Inflammatory macrophage treated with lipopolysaccharide for 1 hour (primary cell): ENCODE measurements around the gene DNER.

ENCODE experiments used
- DNase-seq, 2 donors: peaks; one replicate each; pipeline ENCODE4 v3.0.0-alpha.2; 2020 to 2022

The DNER gene

GRCh38 chr2:229665158-229665557 lies 49.2 kb downstream of the DNER start:
- no peak for DNase-seq

GRCh38 chr2:229661478-229661877 lies 52.9 kb downstream of the DNER start:
- DNase-seq = no peak

DNA sequence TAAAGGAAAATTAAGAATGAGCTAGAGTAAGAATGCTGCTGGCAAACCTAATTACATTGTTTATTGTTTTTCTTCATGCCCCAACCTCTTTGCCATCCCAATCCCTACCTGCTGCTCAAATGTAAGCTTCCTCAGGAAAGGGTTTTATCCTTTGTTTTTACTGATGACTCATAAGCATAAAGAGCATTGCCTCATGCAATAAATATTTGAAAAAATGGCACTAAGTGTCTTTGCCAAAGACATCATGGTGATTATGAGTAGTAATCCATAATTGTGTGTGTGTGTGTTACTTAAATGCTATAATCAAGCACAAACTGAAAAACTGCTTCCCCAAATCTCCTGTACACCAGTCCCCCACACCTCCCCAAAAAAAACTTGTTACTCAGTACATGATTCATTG lies 53.4 kb downstream of the DNER start:
- no peak for DNase-seq

GRCh38 chr2:229660391-229660790 lies 54.0 kb downstream of the DNER start:
- DNase-seq = no peak

DNA sequence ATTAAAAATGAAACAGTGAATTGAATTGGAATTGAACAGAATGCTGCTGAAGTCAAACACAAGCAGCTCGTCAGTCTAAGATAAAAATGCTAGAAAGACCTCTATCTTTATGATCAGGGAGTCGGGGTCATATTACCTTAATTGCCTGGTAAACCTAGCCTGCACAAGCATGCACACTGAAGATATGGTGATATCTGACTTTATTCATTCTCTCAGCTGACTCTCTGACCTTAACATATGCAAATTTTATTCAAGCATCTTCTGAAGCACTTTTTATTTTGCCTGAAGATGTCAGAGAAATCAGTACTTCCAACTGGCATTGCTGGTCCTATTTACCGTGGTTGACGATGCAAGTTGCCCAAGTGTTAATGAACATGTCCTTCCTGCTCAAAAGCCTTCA lies 56.4 kb downstream of the DNER start:
- no peak for DNase-seq

DNA sequence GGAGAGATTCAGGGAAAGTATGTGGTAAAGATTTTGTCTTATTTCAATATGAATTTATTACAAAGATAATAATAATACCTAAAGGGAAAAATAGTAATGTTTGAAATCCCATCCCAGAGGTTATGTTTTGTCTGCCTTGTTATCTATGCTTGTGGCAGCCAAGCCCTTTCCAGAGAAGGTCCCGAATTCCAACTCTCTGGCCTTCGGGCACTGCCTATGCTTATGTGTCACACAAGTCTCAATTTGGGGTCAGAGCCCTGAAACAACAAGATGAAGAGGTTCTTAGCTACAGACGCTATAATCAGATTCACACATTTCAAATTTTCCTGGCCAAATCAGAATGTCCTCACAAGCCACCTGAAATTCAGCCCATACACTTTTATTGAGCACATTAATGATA lies 59.9 kb downstream of the DNER start:
- DNase-seq = no peak

DNA sequence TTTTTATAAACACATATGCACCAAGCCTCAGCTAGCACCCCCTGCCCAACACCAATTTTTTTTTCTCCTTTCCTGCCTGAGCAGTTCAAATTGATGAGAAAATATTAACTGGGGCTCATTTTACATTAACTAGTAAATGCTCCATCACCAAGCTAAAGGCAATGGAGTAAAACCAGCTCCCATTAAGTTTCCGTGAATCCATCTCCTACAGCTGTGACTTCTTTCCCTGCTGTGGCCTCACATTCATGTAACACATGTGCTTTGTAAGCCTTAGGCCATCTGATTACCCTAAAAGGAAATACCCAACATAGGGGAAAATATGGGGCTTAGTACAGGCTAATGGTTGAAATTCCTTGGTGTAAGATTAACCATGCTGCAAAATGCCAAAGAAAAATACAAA lies 60.8 kb downstream of the DNER start:
- DNase-seq = no peak

GRCh38 chr2:229652796-229653195 lies 61.6 kb downstream of the DNER start:
- no peak for DNase-seq

GRCh38 chr2:229650901-229651300 lies 63.5 kb downstream of the DNER start:
- no peak for DNase-seq

GRCh38 chr2:229650059-229650458 lies 64.3 kb downstream of the DNER start:
- no peak for DNase-seq

DNA sequence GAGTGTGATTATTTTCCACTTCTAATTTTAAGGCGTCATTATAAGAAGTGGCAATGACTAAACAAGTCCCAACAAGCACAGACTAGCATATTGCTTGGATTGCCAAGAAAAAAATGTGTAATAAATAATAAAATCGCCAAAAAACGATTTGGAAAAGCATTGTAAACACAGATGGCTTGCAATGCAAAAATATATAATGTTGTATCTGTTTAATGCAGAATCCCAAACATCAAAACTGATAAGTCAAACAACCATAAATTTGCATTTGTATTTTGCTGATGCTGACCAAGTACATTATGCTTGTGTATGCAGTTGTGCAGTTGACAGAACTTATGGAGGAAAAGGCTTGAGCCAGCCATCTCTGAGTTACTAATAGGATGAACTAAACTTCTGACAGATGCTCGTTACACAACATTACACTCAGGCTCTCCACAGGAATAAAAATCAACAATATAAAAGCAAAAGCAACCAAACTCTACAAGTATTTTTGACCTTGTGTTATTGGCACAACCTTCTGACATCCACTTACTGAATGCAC lies 68.1 kb downstream of the DNER start:
- DNase-seq = no peak

DNA sequence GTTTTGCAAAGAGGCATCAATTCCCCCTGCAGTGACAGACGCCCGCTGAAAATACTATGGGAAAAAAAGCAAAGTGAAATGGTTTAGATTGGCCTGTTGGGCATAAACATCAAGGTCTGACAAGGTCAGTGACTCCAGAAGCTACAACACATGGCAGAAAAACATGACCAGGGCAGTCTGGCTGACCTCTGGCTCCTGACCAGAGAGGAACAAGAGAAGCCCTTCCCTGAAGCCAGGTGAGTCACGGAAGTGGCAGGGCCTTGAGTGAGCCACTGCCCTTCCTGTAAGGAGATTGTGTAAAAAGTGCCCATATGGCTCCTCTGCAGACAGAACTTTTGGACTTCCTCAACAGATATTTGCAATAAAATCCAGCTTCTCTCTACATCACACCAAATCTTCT lies 72.0 kb downstream of the DNER start:
- DNase-seq = no peak

DNA sequence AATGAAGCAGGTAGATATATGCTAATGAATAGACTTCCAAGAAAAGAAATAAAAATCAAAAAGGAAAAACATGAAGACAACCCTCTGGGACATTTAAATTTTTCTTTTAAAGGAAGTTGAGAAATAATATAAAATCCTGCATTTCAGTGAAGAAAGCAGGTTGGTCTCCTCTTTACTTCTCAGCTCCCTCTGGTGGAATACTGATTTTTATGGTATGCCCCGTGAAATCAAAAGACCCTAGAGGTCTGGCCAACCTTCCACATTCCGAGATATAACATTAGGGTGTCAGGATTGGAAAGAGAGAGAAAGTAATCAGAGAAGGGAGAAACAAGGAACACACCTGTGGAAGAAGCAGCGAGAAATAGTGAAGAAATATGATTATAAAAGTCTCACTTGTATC lies 72.7 kb downstream of the DNER start:
- no peak for DNase-seq

DNA sequence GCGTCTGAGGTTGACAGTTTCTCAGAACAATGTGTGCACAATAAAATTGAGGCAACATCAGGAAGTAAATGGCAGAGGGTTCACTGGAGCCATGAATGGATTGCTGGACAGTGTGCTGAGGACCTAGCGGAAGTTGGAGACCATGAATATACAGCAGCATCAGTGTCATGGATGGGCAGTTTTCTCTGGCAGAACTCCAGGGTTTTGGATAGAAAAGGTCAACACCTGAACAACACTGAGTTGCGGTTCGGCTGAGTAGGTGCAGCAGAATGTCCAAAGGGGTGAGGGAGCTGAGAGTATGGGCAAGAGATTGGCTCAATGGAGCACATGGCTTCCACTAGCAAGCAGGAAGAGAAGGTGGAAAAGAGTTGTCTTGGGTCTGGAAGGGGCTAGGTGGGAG lies 73.7 kb downstream of the DNER start:
- DNase-seq = no peak

GRCh38 chr2:229636571-229636970 lies 77.8 kb downstream of the DNER start:
- DNase-seq = no peak

GRCh38 chr2:229635371-229635680 lies 79.0 kb downstream of the DNER start:
- no peak for DNase-seq

DNA sequence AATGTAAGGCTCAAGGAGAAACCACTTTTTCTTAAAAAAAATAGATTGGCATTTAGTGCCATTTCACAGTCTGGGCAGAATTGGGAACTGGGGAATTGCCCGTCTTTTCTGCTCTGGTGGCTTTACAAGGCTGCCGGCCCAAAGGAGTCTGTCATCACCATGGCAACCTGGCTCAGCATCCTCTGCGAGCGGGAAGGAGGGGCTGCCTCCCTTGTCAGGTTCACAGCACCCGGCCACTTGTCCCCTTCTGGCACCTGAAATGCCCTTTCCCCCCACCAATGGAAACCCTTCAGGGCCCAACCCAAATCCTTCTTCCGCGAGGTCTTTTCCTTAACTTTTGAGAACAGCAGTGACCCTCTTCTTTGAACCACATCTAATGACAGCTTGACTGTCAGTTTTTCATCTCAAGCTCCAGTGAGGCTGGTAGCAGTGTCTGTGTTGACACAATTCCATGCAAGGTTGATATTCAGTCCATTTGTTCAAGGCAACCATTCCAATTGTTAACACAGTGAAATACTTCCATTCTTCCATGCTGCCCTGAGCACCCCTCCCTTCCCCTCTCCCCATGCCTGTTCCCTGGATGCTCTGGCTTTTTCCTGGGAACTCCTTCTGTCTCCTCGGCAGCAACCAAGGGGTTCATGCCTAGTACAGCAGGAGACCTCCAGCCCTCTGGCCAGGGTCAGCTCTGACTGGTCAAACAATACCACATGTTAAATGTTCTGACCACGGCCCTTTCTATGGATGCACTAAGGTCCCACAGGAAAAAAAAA lies 79.6 kb downstream of the DNER start:
- no peak for DNase-seq

DNA sequence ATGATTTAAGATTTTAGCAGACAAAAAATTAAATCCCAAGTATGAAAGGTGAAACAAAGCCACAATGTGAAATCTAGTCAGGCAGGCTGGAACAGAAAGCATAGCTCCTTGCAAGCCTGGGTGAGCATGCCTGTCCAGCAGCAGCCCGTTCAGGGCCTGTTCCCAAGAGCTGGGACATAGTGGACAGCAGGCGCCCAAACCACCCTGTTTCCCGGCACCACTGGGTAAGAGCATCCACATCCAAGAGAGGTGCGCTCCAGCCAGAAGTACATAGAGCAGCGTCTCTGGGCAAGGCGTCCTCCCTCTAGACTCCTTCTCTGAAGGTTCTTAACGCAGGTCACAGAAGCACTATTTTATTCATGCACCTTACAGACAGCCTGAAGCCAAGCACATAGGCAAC lies 80.8 kb downstream of the DNER start:
- DNase-seq = no peak

DNA sequence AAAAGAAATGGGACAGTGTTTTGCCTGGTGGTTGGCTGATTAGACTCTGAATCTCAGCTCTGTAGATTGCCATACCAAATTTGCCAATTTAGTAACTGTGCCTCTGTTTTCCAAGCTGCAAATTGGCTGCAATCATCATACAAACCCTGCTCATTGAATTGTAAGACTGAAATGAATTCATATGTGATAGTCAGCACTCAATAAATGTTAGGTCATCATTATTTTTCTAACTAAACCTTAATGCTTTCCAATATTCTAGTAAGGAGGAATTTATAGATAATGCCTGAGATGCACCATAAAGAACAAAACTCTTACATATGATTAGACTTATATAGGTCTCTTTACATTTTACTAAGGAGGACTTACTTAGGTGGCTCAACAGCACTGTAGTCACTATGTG lies 85.3 kb downstream of the DNER start:
- DNase-seq = no peak

DNA sequence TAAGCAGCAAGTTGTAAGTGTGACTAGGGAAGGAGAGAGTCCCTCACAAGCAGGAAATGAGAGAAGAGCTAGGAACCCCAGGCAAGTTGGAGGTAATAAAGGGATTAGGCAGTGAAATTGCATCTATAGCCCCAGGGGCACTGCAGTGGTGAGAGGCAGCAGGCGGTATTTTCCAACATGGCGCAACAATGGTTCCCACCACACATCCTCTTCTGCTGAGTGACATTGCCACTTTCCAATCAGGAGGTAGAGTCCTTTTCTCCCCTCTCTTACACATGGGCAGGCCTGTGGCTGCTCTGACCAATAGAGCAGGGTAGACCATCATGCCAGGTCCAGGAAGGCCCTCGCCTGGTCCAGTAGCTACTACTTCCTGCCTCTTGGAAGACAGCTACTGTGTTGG lies 86.6 kb downstream of the DNER start:
- DNase-seq = peak in 1 of 2 donors; percentile 2

DNA sequence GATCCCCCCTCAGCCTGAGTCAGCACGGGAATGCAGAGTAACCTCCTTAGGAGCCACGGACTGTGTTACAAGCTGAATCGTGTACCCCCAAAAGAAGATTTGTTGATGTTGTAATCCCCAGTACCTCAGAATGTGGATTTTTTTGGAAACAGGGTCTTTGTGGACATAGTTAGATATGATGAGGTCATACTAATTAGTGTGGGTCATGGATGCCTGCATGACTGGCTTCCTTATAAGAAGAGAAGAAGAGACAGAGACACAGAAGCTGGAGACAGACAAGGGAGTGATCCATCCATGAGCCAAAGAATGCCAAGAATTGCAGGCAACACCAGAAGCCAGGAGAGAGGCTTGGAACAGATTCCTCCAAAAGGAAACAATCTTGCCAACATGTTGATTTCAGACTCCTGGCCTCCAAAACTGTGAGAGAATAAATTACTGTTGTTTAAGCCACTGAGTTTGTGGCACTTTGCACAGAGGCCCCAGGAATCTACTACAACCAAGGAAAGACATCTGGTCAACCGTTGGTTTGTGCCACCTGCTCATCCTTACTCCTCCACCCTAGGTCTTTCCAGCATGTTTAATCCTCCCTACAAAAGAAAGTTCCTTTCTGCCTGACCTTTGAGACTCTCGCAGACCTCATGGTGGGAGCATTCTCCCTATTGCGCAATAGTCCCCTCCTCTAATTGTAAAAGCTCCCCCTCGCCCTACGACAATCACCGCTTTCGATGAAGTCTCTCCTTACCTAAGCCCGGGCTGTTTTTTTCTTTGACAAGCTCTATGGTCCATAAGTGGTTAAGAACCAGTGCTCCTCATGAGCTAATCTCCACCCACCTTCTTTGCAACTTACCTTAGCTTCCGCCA lies 91.6 kb downstream of the DNER start:
- no peak for DNase-seq

- DNase-seq = no peak
Measured at GRCh38 chr2:229620759-229621158, 93.6 kb downstream of the DNER start.

DNA sequence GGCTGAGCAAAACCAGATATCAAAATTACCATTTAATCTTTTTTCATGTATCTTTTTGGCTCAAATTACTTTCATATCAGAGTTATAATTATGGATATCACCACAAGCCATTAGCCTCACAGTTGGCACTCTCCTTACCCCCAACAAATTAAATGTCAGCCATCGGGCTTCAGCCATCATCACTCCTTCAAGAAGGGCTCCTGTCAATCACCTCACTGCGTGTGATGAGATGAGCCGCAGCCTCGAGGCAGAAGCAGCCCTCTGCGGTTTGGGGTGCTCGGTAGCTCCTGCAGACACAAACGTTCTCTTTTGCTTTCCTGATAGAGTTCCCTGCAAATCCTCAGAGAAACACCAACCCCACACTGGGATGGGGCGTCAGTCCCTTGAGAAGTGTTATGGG lies 94.1 kb downstream of the DNER start:
- no peak for DNase-seq

- no peak for DNase-seq
Measured at GRCh38 chr2:229616433-229616832, 97.9 kb downstream of the DNER start.
